K562 (cell line): Measurements from ENCODE around the gene REM1. TPM values are rescaled to one million over a fixed set of nuclear protein-coding genes. Genes with fewer than 3 reads are reported as not detected.

ENCODE experiments used
- MGA ChIP-seq: fragments of 450-650 bp; IDR thresholded peaks from 2 replicates; pipeline ENCODE4 v1.6.1; 2016; ENCODE audit warnings: mild to moderate bottlenecking, moderate library complexity
- polyA plus RNA-seq, 8 experiments: library from polyadenylated mRNA; depleted of rRNA in 4 of 8; stranded (reverse) in 5 of 8; unstranded in 3 of 8; fragments of >200 nt; fragmentation: Nextera tagmentation in 2 of 8; fragmentation: Illumina TruSeq in 1 of 8; extraction: Ambion mirVana in 2 of 8; extraction: Trizol in 1 of 8; gene quantifications; 2 replicates each; pipeline versions ENCODE4 v1.2.1 to v1.2.3, GENCODE V29; 2011 to 2014; ENCODE audit warnings: inconsistent platforms in 1 of 8, missing spikeins in 1 of 8
- total RNA-seq, 7 experiments: library from RNA; depleted of rRNA in 6 of 7; stranded (reverse); fragments of >200 nt in 6 of 7; fragmentation: Illumina TruSeq in 2 of 7; extraction: Trizol in 2 of 7; gene quantifications; 2 replicates each; pipeline versions ENCODE4 v1.2.1 to v1.2.3, GENCODE V29; 2011 to 2021; ENCODE audit warnings: low replicate concordance in 1 of 7

The REM1 gene
- total and polyA plus RNA-seq, 9 of the 15 experiments (the other 6 are each of a cell fraction or from before 2014, with no cell fraction given), result not detected

DNA sequence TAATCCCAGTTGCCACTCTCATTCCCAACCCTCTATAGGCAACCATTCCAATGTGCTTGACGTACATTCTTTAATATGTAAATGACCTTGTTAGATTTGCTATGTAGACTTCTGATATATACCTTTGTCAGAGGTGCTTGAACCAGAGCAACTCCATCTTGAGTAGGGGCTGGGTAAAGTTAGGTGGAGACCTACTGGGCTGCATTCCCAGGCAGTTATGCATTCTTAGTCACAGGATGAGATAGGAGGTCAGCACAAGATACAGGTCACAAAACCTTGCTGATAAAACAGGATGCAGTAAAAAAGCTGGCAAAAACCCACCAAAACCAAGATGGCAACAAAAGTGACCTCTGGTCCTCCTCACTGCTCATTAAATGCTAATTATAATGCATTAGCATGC lies 30.8 kb downstream of the REM1 start (continued):
- TF ChIP-seq MGA, result no peak
